Measurements from ENCODE around the gene ZBTB47.

ZBTB47 gene

DNA sequence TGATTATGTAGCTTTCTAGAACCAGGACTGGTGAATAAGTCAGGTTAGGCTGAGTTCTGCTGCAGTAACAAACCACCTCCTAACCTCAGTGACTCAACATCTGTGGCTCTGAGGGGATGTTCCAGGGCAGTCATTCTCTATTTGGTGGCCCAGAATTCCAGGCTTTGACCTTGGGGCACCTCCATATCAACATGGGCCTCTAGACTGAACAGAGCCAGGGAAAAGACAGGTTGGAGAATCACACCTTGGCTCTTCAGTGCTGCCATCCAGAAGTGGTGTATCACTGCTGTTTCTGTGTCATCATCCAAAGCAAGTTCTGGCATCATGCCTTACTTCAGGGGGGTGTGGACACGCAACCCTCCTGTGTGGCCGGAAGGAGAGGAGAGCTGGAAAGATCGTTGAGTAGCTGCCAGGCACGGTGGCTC lies 15.3 kb downstream of the ZBTB47 start:
- TF ChIP-seq, protein P1, sequence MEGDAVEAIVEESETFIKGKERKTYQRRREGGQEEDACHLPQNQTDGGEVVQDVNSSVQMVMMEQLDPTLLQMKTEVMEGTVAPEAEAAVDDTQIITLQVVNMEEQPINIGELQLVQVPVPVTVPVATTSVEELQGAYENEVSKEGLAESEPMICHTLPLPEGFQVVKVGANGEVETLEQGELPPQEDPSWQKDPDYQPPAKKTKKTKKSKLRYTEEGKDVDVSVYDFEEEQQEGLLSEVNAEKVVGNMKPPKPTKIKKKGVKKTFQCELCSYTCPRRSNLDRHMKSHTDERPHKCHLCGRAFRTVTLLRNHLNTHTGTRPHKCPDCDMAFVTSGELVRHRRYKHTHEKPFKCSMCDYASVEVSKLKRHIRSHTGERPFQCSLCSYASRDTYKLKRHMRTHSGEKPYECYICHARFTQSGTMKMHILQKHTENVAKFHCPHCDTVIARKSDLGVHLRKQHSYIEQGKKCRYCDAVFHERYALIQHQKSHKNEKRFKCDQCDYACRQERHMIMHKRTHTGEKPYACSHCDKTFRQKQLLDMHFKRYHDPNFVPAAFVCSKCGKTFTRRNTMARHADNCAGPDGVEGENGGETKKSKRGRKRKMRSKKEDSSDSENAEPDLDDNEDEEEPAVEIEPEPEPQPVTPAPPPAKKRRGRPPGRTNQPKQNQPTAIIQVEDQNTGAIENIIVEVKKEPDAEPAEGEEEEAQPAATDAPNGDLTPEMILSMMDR (conservative IDR thresholded peaks at IDR 0.05; ENCODE audit: low read depth, low read length) = no peak
- no peak overlapping the region for H3K27ac ChIP-seq
- H3K4me3 ChIP-seq (IDR thresholded peaks at IDR 0.05; ENCODE audit: insufficient read depth, low read depth, low read length) = no peak overlapping the region
- H3K36me3 ChIP-seq (ENCODE audit: insufficient read depth) = no peaks in the 10 kb centered on the region
- no peaks in the 10 kb centered on the region for H3K4me1 ChIP-seq (ENCODE audit: low read depth, poor library complexity, severe bottlenecking)
- no peaks in the 10 kb centered on the region for H3K27me3 ChIP-seq (ENCODE audit: insufficient read depth, low read depth)
- no peak overlapping the region for H2AFZ ChIP-seq (ENCODE audit: low read depth)
- H3K79me2 ChIP-seq (ENCODE audit: insufficient read depth, low read depth) = no peaks in the 10 kb centered on the region
- no peak overlapping the region for H3K9ac ChIP-seq
- H4K20me1 ChIP-seq (ENCODE audit: insufficient read depth) = no peaks in the 10 kb centered on the region
- no peak overlapping the region for H3K4me2 ChIP-seq

DNA sequence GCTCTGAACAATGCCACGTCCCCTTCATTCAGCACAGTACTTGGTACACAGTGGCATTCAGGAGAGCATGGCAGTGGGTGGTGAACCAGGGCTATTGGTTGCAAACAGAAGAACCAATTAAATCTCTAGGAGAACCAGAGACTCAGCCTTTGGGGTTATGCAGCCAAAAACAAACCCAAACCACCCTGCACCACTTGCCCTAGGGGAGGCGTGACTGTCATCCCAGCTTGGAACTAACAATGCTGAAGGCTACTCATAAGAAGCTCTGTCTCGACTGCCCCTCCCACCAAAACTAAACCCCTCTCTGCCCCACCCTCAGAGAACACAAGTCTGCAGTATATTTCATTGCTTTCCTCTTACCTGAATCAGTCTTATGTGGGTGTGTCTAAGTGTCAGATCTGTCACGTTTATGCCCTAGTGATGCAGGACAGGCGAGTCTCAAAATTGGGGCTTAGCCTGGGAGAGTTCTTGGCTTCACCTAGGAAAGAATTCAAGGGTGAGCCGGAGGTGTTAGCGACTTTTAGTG lies 16.6 kb downstream of the ZBTB47 start:
- Histone ChIP-seq H3K4me3 (IDR thresholded peaks at IDR 0.05; ENCODE audit: insufficient read depth, low read depth, low read length) (no peak overlapping the region), H3K4me1 (ENCODE audit: low read depth, poor library complexity, severe bottlenecking) (no peaks in the 10 kb centered on the region), H3K9ac (no peak overlapping the region), H2AFZ (ENCODE audit: low read depth) (no peak overlapping the region), H3K27me3 (ENCODE audit: insufficient read depth, low read depth) (no peaks in the 10 kb centered on the region), H3K36me3 (ENCODE audit: insufficient read depth) (no peaks in the 10 kb centered on the region), H3K4me2 (no peak overlapping the region), H3K79me2 (ENCODE audit: insufficient read depth, low read depth) (no peaks in the 10 kb centered on the region), H4K20me1 (ENCODE audit: insufficient read depth) (no peaks in the 10 kb centered on the region), H3K27ac (no peak overlapping the region)
- TF ChIP-seq, protein P1 (conservative IDR thresholded peaks at IDR 0.05; ENCODE audit: low read depth, low read length) = no peak

DNA sequence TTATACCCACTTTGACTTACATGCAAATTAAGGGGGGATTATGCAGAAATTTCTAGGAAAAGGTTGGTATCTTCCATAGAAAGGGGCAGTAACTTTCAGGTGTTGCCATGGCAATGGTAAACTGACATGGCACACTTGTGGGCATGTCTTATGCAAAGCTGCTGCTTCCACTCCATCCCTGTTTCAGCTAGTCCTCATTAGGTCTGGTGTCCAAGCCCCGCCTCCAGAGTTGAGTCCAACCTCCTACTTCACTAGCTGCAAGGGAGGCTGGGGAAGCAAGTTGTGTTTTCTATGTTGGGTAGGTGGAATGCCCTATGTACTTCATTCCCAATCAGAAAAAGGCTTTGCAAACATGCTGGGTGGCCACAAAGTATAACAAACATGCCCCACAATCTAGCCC lies 17.2 kb downstream of the ZBTB47 start:
- Histone ChIP-seq H3K4me2 (no peak overlapping the region), H3K79me2 (ENCODE audit: insufficient read depth, low read depth) (no peaks in the 10 kb centered on the region), H3K27me3 (ENCODE audit: insufficient read depth, low read depth) (no peaks in the 10 kb centered on the region), H2AFZ (ENCODE audit: low read depth) (no peak overlapping the region), H3K4me3 (IDR thresholded peaks at IDR 0.05; ENCODE audit: insufficient read depth, low read depth, low read length) (no peak overlapping the region), H3K27ac (no peak overlapping the region), H3K9ac (no peak overlapping the region), H3K4me1 (ENCODE audit: low read depth, poor library complexity, severe bottlenecking) (no peaks in the 10 kb centered on the region), H4K20me1 (ENCODE audit: insufficient read depth) (no peaks in the 10 kb centered on the region), H3K36me3 (ENCODE audit: insufficient read depth) (no peaks in the 10 kb centered on the region)
- TF ChIP-seq, protein P1 (conservative IDR thresholded peaks at IDR 0.05; ENCODE audit: low read depth, low read length) = no peak

DNA sequence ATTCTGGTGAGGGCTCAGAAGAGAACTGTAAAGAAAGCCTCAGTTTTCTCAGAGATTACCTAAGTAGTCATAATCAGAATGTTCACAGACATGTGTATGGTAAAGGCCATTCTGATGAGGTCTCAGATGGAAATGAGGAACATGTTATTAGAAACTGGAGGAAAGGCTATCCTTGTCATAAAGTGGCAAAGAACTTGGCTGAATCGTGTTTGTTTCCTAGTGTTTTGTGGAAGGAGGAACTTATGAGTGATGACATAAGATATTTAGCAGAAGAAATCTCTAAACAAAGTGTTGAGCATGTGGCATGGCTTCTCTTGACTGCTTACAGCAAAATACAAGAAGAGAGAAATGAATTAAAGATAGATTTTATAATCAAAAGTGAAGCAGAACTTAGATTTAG lies 19.0 kb downstream of the ZBTB47 start:
- Histone ChIP-seq H2AFZ (ENCODE audit: low read depth) (no peak overlapping the region), H3K36me3 (ENCODE audit: insufficient read depth) (no peaks in the 10 kb centered on the region), H4K20me1 (ENCODE audit: insufficient read depth) (no peaks in the 10 kb centered on the region), H3K27ac (no peak overlapping the region), H3K4me3 (IDR thresholded peaks at IDR 0.05; ENCODE audit: insufficient read depth, low read depth, low read length) (no peak overlapping the region), H3K4me2 (no peak overlapping the region), H3K27me3 (ENCODE audit: insufficient read depth, low read depth) (no peaks in the 10 kb centered on the region), H3K4me1 (ENCODE audit: low read depth, poor library complexity, severe bottlenecking) (peaks cover under 1% of the 10 kb centered on the region), H3K79me2 (ENCODE audit: insufficient read depth, low read depth) (no peaks in the 10 kb centered on the region), H3K9ac (no peak overlapping the region)
- TF ChIP-seq, protein P1 (conservative IDR thresholded peaks at IDR 0.05; ENCODE audit: low read depth, low read length) = no peak
